ENCODE data around the gene ARHGAP10.

The ARHGAP10 gene

DNA sequence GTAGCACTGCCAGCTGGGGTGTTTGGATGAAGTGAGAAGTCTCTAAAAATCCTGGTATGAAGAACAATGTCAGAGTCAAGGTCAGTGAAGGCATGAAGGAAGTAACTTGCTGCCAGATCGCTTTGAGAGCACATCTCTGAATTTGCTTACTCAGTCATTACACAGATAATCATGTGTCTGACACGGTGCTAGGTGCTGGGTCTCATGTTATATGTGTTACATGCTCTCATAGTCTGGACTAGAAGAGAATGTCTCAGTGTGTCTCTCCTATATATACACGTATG is 337.9 kb downstream of the ARHGAP10 start:
- TF ChIP-seq GATA2 (IDR thresholded peaks at IDR 0.05; ENCODE audit: low read depth, low read length): no peak
- no peak for TF ChIP-seq GATA3 (IDR thresholded peaks at IDR 0.05; ENCODE audit: low read depth, low read length)

DNA sequence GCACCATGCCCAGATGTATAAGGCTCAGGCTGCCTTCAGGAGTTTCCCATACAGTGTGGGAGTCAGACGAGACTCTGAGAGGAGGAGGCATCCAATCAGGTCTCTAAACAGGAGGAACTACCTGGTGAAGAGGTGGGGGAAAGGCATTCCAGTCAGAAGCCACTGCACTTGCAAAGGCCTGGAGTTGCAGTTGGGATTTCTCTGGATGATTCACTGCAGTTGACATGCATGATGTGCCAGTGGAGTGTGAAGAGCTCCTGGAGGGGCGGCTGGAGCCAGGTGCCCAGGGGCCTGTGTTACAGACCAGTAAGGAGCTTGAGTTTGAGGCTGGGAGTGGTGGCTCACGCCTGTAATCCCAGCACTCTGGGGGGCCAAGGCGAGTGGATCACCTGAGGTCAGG is 339.1 kb downstream of the ARHGAP10 start:
- no peak for TF ChIP-seq GATA3 (IDR thresholded peaks at IDR 0.05; ENCODE audit: low read depth, low read length)
- no peak for TF ChIP-seq GATA2 (IDR thresholded peaks at IDR 0.05; ENCODE audit: low read depth, low read length)

DNA sequence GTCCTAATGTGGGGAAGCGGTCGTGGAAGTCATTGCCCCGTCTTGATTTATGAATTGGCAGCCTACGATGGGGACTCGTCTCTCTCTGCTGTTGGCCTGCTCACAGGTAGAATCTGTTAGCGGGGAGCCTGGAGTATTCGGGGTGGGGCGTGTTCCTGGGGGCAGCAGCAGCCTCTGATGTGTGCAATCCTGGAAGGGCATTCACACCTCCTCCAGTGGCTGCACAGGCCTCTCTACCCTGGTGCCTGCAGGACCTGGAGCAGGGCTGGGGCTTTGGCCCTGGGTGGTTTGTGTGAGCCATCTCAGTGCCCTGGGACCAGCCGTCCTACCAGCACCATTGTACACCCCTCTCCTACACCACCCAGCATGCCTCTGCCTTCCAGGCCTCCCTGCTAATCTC is 340.9 kb downstream of the ARHGAP10 start:
- no peak for TF ChIP-seq GATA2 (IDR thresholded peaks at IDR 0.05; ENCODE audit: low read depth, low read length)
- no peak for TF ChIP-seq GATA3 (IDR thresholded peaks at IDR 0.05; ENCODE audit: low read depth, low read length)

DNA sequence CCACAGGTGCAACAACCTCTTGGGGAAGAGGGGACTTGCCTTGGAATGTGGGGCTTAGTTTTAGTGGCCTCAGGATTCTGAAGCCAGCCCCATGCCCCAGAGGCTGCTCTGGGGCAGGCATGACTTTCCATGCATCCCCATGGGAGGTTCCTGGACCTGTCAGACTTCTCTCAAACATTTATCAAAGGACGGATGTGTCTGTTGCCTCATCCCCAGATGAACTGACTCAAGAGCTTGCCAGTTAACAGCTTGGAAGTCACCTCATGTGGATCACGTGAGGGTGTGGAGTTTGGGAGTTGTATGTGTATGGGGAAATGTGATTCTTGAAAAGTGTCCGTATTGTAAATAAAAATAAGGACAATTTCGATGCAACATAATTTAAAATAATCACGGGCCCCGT is 341.5 kb downstream of the ARHGAP10 start:
- TF ChIP-seq GATA3 (IDR thresholded peaks at IDR 0.05; ENCODE audit: low read depth, low read length) (no peak), GATA2 (IDR thresholded peaks at IDR 0.05; ENCODE audit: low read depth, low read length) (no peak)

DNA sequence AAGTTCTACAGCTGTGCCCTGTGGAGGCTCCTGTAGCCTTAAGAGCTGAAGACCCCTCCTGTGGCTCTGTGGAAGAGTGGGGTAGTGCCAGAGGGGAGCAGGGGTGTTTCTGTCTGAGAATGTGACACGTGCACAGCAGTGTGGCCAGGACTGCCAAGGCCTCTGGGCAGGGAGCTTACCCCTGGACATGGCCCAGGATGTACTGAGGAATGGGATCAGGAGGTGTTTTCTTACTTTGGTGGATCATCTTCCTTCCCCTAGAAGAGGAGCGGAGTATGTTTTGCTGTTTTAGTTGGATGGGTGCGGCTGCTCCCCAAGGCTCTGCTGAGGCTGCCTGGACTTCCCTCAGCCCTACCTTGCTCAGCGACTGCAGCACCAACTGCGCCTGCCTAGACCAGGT is 342.6 kb downstream of the ARHGAP10 start:
- TF ChIP-seq GATA3 (IDR thresholded peaks at IDR 0.05; ENCODE audit: low read depth, low read length): no peak
- no peak for TF ChIP-seq GATA2 (IDR thresholded peaks at IDR 0.05; ENCODE audit: low read depth, low read length)

DNA sequence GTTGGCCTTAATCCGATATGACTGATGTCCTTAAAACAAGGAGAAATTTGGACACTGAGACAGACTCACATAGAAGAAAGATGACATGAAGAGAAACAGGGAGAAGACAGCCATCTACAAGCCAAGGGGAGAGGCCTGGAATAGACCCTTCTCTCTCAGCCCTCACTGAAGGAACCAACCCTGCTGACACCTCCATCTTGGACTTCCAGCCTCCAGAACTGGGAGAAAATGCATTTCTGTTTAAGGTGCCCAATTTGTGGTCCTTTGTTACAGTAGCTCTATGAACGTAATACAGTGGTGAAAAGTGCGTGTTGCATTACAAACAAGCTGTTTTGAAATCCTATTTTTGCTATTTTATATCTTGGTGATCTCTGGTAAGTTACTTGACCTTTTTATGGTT is 343.6 kb downstream of the ARHGAP10 start:
- TF ChIP-seq GATA3 (IDR thresholded peaks at IDR 0.05; ENCODE audit: low read depth, low read length) (no peak), GATA2 (IDR thresholded peaks at IDR 0.05; ENCODE audit: low read depth, low read length) (no peak)

DNA sequence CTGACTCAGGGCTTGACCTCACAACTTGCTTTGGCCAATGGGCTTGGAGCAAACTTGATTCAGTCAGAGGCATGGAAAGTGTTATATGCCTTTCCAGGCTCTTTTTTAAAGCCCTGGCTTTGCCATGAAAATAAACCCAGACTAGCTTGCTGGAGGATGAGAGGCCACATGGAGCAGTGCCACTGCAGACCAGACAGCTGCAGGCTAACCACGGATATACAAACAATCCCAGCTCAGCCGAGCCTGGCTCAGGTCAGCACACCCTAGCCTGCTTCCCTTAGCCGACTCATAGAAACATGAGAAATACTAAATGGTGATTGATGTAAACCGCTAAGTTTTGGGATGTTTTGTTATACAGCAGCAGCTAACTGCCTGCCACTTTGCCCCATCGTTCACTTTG is 345.1 kb downstream of the ARHGAP10 start:
- TF ChIP-seq GATA3 (IDR thresholded peaks at IDR 0.05; ENCODE audit: low read depth, low read length) (no peak), GATA2 (IDR thresholded peaks at IDR 0.05; ENCODE audit: low read depth, low read length) (no peak)

DNA sequence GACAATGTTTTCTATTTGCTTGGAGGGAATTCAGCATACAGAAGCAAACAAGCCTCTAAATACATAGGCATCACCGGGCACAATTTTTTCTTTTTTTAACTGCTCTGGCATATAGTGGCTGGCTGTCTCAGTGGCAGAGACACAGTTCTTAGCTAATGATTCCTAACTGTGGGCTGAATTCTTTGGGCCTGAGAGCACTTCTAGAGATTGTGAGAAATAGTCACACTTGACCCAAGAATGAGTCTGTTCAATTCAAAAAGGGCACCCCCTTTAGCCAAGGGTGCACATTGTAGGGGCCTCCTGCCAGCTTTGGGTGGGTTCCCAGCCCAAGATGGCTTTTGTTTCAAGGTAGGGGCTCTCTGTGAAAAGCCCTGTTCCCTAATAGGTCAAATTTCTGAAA is 345.7 kb downstream of the ARHGAP10 start:
- TF ChIP-seq GATA3 (IDR thresholded peaks at IDR 0.05; ENCODE audit: low read depth, low read length) (no peak), GATA2 (IDR thresholded peaks at IDR 0.05; ENCODE audit: low read depth, low read length) (no peak)

DNA sequence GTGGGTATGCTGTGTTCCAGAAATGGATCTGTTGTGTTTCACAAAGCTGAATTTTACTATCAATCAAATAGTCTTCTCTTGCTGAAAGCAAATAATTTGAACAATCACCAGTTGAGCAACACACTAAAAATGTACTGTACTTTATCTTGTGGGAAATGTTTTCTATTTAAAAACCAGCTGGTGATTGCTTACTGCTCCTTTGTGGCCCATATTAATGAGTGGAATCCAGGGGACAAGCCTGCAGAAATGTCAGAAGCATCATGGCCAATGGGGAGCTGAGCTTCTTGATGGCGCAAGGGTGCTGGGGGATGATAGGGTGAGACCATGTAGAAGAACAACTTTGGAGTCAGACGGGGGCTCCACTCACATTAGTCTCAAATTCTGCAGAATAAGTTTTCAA is 346.2 kb downstream of the ARHGAP10 start:
- TF ChIP-seq GATA2 (IDR thresholded peaks at IDR 0.05; ENCODE audit: low read depth, low read length): no peak
- no peak for TF ChIP-seq GATA3 (IDR thresholded peaks at IDR 0.05; ENCODE audit: low read depth, low read length)

DNA sequence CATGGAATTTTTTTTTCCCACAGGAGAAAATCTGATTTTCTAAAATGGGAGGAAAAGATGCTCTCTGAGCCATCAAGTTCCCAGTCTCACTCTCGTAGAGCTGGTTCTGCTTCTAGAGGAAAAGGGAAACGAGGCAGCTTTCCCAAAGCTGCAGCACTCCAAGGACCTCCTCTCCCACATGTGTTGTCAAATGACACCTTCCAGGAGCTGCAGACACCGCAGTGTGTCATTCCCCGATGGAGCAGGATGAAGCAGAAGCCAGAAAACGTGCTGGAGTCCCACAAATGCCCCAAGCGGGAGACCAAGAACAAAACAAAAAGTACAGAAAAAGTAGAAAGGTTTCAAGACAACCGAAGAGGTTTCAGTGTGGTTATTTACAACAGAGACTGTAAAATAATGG is 348.1 kb downstream of the ARHGAP10 start:
- TF ChIP-seq GATA3 (IDR thresholded peaks at IDR 0.05; ENCODE audit: low read depth, low read length) (no peak), GATA2 (IDR thresholded peaks at IDR 0.05; ENCODE audit: low read depth, low read length) (no peak)

DNA sequence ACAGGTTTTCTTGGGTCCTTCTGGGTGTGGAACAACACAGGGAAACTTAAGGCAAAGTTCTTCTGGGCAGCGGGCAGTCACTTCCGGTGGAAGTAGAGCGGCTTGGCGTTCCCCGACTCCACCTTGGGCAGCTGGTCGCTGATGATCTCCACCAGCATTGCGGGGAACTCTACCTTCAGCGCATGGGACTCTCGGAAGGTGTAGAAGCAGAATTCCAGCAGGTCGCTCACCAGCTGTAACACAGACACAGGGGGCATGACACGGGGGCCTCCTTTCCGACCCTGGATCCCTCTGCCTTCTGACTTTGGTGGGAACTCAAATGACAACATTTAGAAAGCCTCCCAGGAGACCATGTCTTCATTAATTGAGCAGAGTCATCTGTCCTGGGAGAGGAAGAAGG is 349.4 kb downstream of the ARHGAP10 start:
- no peak for TF ChIP-seq GATA2 (IDR thresholded peaks at IDR 0.05; ENCODE audit: low read depth, low read length)
- TF ChIP-seq GATA3 (IDR thresholded peaks at IDR 0.05; ENCODE audit: low read depth, low read length): no peak

DNA sequence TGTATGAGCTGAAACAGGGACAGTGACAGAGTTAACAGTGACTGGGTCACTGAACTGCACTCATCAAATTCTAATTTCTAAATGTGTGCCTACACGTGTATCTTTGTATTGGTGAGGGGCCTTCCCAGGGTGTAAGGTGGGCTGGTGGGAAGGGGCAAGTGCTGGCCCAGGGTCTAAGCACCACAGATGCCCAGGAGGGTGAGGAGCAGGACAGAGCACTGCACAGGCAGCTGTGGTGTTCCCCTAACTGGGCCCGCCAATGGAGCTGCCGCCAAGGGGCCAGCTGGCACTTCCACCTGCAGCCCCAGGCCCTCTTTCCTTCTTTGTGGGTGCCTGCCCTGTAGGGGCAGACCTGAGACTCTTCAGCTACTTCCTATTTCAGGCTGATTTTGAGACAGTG is 349.9 kb downstream of the ARHGAP10 start:
- TF ChIP-seq GATA2 (IDR thresholded peaks at IDR 0.05; ENCODE audit: low read depth, low read length): no peak
- no peak for TF ChIP-seq GATA3 (IDR thresholded peaks at IDR 0.05; ENCODE audit: low read depth, low read length)

DNA sequence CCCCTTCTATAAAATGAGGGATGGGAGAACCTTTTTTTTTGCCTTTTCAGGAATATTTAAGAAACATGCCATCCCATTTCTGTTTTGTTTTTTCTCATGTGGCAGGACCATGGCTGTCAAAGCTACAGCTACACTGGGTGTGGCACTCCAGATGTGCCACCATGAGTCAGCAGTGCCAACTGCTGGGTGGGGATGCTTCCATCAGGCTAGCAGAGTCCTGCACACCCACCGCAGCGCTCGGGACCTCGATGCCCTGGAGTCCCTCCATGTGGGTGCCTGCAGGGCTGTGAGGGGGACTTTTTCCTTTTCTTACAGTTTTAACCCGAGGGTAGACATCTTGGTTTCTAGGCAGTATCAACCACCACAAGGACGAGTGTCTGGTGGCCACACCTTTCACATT is 357.7 kb downstream of the ARHGAP10 start:
- no peak for TF ChIP-seq GATA2 (IDR thresholded peaks at IDR 0.05; ENCODE audit: low read depth, low read length)

DNA sequence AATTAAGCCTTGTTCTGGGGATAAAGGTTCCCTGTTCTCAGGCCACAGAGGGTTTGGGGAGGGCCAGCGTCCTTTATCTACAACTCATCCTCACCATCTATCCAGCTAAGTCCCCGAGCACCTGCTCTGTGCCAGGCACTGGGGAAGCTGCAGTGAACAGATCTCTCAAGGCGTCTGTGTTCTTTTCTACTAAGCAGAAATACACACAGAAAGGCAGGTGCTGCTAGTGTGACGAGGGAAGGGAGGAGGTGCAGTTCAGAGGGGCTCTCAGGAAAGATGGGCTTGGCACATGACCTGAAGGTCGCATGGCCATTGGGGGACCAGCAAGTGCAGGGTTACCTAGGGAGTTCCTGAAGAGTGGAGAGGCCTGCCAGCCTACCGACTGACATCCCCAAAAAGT is 358.1 kb downstream of the ARHGAP10 start:
- TF ChIP-seq GATA2 (IDR thresholded peaks at IDR 0.05; ENCODE audit: low read depth, low read length): no peak
- no peak for TF ChIP-seq GATA3 (IDR thresholded peaks at IDR 0.05; ENCODE audit: low read depth, low read length)

DNA sequence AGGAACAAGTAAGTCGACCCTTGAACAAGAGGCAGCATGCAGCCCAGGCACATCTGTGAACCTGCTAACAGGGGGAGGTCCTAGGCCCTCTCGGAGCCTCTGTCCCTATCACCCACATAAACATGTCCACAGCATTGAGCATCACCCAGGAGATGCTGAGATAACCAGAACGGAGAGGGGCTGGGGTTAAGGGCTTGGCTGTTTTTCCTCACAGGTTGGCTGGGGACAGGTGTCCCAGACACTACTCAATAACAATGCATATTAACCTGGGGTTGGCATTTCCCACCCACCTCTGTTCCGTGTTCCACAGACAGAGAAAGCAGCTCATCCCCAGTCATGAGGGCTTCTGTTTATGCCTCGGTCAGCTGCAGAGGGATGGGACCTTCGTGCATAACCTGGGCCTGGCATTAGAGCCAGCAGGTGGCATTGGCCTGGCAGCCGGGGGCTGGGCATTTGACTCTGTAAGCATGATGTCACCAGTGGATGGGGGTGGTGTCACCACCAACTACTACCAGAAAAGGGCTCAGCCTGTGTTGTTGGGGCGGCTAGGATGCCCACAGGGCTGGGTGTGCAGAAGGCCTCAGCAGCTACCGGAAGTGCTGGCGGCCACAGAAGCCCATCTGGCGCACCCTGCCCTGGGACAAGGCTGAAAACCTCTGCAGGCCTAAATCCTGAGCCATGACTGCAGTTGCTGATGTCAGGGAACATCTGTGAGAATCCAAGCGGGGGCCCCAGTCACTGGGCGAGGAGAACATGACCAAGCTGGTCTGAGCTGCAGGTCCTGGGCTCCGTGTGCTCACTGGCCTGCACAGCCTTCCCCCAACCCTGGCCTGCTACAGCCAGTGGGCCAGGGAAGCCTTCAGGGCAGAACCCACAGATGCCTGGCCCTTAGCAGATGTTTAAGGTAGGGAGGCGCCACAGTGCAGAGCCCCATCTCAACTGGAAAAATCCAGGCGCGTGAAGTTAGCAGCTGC is 358.9 kb downstream of the ARHGAP10 start:
- TF ChIP-seq GATA3 (IDR thresholded peaks at IDR 0.05; ENCODE audit: low read depth, low read length) (no peak), GATA2 (IDR thresholded peaks at IDR 0.05; ENCODE audit: low read depth, low read length) (no peak)

DNA sequence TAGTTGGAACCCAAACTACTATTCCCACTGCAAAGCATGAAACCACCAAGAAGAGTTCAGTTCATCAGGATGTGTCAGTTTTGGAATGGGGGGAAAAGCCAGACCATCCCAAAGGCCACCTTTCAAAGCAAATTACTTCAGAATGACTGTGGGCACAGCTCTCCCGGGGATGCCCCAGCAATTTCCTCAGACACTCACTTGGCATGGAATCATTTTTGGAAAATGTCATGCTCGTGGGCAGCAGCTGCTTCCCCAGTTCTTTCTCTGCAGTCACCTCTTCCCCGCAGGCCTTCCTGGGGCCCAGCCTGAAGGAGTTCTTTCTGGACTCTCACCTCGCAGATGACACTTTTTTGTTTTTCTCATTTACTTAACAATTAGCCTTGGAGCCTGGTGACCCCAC is 360.0 kb downstream of the ARHGAP10 start:
- TF ChIP-seq GATA2 (IDR thresholded peaks at IDR 0.05; ENCODE audit: low read depth, low read length): no peak
- no peak for TF ChIP-seq GATA3 (IDR thresholded peaks at IDR 0.05; ENCODE audit: low read depth, low read length)

Data from SH-SY5Y (cell line).